ENCODE measurements around the gene TBATA.

TBATA gene

GRCh38 chr10:70807556-70807955 lies 22.4 kb upstream of the TBATA start:
- peak; percentile 44 for DNase-seq

- no peak for DNase-seq
These were observed 21.7 kb upstream of the TBATA start for GRCh38 chr10:70806841-70807240.

GRCh38 chr10:70805619-70806215 lies 20.5 kb upstream of the TBATA start:
- no peak for DNase-seq

GRCh38 chr10:70804421-70804808 lies 19.2 kb upstream of the TBATA start:
- DNase-seq = peak; percentile 39

- no peak for DNase-seq
These were observed 18.7 kb upstream of the TBATA start for GRCh38 chr10:70803775-70804420.

- DNase-seq = no peak
These were observed 16.7 kb upstream of the TBATA start for GRCh38 chr10:70801854-70802253.

- peak; percentile 24 for DNase-seq
These were observed 13.9 kb upstream of the TBATA start for GRCh38 chr10:70799124-70799523.

- DNase-seq = no peak
These were observed 12.7 kb upstream of the TBATA start for GRCh38 chr10:70797840-70798239.

- DNase-seq = no peak
These were observed 10.4 kb upstream of the TBATA start for GRCh38 chr10:70795613-70796012.

- peak; percentile 6 for DNase-seq
These were observed 6.3 kb upstream of the TBATA start for GRCh38 chr10:70791386-70792039.

- peak; percentile 85 for DNase-seq
These were observed 1.7 kb upstream of the TBATA start for GRCh38 chr10:70786799-70787415.

- DNase-seq = peak; percentile 45
These were observed 706 bp downstream of the TBATA start for GRCh38 chr10:70784471-70784870.

GRCh38 chr10:70784016-70784415 lies 1.2 kb downstream of the TBATA start:
- DNase-seq = no peak

- DNase-seq = no peak
These were observed 2.2 kb downstream of the TBATA start for GRCh38 chr10:70782746-70783680.

GRCh38 chr10:70782086-70782745 lies 3.0 kb downstream of the TBATA start:
- DNase-seq = no peak

- no peak for DNase-seq
These were observed 3.6 kb downstream of the TBATA start for GRCh38 chr10:70781461-70782051.

- DNase-seq = no peak
These were observed 4.4 kb downstream of the TBATA start for GRCh38 chr10:70780772-70781171.

- no peak for DNase-seq
These were observed 4.8 kb downstream of the TBATA start for GRCh38 chr10:70780370-70780760.

GRCh38 chr10:70779511-70780369 lies 5.4 kb downstream of the TBATA start:
- DNase-seq = no peak

- no peak for DNase-seq
These were observed 6.1 kb downstream of the TBATA start for GRCh38 chr10:70779088-70779487.
